Stimulated activated CD8-positive, alpha-beta memory T cell treated with anti-CD3 and anti-CD28 coated beads, Interleukin-7, amount 100 ng/mL, for 1 hour (primary cell): ENCODE data around the gene CDK14.

ENCODE experiments used
- DNase-seq, 2 donors: peaks; one replicate each; pipeline ENCODE4 v3.0.0-alpha.2; 2020; ENCODE audit warnings: low read depth in 2 of 2

Gene CDK14

GRCh38 chr7:91088691-91089090, 492.6 kb downstream of the CDK14 start:
- DNase-seq = no peak

DNA sequence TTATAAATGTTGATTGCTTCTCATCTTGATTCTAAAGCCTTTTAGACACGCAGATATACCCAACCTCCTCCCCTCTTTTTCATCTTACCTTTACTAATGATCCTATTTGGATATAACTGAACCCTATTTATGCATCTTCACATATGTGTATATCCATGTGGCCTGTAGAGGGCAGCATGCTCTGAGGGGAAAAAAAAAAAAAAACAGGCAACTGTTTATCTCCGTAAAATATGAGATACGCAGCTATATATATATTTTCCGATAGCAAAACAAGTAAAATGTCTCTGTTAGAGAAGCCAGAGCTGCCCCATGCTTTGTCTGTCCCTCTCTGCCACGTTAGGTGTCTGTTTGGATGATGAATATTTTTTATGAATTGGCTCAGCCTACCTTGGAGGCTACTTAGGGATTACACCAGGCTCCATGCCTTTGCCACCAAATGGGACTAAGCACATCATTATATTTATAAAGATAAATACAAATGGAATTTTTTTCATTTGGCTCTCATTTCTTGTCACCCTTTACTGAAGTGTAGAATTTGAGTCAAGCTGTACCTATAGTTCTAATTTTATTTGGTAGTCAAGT, 493.4 kb downstream of the CDK14 start:
- DNase-seq = no peak

GRCh38 chr7:91090684-91091083, 494.6 kb downstream of the CDK14 start:
- DNase-seq = no peak

GRCh38 chr7:91091631-91092030, 495.5 kb downstream of the CDK14 start:
- DNase-seq = no peak

DNA sequence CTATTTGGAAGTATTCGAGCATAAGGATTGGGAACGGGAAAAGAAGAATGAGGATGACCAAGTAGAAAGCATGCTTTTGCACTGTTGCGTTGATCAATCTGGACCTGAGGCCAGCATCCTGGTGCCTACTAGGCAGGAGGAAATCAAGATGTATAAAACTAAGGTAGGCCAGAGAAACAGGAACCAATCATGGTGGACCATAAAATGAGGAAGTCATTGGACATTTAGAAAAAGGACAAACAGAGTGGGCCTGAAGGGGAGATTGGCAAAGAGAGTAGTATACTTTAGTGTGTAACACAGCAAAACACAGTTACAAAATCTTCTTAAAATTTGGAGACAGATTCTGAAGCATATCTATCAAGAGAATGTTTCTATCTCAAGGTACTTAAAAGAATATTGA, 497.1 kb downstream of the CDK14 start:
- no peak for DNase-seq

DNA sequence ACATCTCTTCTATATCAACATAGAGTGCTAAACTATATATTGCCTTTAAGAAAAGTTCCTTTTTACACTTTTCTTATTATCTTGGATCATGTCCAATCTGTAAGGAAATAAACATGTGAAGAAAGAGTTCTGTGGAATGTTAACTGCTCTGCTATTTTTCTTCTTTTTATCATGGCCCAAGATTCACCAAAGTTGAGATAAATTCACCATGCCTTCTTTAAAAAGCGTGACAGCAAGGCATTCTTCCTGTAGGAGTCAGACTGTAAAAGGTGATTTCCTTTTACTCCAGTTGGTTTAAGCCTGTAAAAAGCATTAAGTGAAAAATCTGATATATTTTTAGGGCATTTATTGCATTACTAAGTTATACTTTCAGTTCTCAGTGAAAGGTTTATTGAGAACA, 502.4 kb downstream of the CDK14 start:
- no peak for DNase-seq

- no peak for DNase-seq
These were observed 507.2 kb downstream of the CDK14 start for GRCh38 chr7:91103363-91103762.

GRCh38 chr7:91107460-91107859, 511.3 kb downstream of the CDK14 start:
- DNase-seq = no peak

GRCh38 chr7:91109200-91109599, 513.1 kb downstream of the CDK14 start:
- no peak for DNase-seq

DNA sequence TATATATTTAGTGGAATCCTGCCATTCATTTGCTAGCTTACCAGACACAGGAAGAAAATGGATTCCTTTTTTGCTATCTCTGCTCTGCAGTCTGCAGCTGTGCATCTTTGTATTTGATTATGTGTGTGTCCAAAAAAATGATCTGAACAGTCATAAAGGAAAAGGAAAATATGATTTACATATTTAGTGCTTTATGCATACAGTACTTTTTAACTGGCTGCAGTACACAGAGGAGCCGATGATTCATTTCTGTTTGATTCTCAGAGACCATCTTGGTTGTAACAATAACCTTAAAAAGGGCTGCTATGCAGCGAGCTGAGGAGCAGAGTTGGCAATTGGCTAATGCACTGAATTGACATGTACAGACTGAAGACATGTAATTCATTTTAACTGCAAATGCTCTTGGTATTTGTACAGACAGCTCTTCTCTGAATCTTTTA, 516.8 kb downstream of the CDK14 start:
- DNase-seq = no peak

- no peak for DNase-seq
These were observed 518.1 kb downstream of the CDK14 start for GRCh38 chr7:91114232-91114631.

GRCh38 chr7:91126762-91127161, 530.6 kb downstream of the CDK14 start:
- DNase-seq = no peak

GRCh38 chr7:91127325-91127724, 531.2 kb downstream of the CDK14 start:
- DNase-seq = no peak

DNA sequence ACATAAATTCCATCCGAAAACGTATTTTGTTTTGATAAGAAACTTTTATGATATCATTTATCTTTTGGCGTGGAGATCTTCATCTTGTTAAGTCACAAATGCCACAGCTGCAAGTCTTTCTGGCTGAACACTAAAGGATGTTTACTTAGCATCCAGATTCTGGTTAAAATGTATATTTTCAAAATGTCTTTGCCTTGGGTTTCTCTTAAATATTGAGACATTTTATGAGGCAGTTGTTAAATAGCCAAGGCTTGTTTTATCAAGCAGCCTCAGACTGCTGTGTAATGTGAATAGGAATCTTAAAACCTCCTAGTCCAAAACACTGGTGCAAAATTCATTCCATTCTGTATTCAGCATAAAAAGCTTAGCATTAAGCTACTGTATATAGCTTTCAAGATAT, 531.8 kb downstream of the CDK14 start:
- no peak for DNase-seq

GRCh38 chr7:91128683-91129348, 532.7 kb downstream of the CDK14 start:
- no peak for DNase-seq

DNA sequence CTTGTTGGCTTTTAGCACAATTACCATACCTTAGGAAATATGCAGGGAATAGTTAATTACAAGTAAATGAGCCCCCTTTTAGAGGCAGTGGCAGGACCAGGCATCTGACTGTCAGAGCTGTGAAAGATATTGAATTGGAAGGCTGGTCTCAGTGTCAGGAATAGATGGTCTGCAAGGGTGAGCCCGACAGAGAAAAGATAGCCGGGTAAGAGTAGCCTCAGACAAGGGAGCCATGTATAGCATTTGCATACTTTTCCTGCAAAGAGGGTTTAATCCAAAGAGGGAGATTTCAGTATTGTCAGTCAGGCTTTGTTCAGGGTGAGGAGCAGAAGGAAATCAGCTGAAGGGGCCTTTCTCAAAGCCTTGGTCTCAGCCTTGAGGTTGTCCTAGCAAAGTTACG, 539.2 kb downstream of the CDK14 start:
- no peak for DNase-seq

DNA sequence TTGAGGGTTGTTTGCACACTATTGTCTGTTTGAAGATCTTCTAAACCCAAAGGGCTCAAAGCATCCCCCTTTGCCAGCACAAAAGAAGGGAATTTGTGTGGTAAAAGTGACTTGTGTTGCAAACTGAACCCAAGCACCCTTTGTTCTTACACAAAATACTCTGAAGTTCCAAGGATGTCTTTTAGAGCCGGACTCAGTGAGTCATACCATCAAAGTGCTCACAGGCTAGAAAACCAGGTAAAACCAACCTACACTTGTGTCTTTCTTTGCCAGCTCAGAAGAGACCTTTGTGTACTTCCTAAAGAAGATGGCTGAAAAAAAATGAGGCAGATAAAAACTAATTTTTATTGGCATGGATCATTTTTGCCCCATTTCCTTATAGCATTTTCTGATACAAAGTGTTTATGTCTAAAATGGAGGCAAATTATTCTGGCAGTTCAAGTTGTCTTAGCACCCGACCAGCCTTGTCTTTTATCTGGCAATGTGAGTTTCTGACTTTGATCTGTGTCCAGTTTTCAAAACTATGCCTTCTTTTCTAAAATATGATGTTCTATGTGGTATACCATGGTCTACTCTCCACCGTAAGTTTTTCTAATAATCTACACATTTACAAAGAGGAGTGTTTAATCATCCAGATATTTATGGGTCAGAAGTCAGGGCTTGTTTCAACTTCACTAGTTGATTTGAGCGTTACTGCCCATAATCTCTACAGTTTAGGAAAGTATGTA, 539.7 kb downstream of the CDK14 start:
- DNase-seq = no peak

DNA sequence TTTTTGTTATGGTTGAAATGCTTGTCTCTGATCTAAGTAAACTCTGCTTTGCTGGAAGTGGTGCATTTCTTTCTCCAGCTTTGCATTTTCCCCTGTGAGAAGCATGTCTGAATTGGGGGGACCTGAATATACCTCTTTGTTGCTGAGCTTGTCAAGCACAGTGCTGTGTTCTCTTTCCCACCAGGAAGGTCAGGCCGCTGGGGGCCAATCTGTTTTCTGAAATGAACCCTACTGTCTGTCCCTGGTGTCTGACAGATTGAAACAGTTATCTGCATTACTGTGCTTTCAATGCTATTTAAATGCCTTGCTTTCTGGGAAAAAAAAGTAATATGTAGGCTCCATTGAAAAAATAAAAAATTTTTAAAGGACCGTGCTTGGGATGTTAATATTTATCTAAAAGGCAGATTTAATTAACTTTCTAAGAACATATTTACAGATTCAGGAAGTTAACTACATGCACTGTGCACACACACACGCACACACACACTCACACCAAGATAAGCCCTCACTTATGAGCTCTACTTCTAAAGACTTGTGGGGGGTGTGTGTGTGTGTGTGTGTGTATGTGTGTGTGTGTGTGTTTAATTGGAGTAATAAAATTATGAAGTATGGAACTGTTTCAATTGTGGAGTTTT, 541.1 kb downstream of the CDK14 start:
- DNase-seq = no peak

DNA sequence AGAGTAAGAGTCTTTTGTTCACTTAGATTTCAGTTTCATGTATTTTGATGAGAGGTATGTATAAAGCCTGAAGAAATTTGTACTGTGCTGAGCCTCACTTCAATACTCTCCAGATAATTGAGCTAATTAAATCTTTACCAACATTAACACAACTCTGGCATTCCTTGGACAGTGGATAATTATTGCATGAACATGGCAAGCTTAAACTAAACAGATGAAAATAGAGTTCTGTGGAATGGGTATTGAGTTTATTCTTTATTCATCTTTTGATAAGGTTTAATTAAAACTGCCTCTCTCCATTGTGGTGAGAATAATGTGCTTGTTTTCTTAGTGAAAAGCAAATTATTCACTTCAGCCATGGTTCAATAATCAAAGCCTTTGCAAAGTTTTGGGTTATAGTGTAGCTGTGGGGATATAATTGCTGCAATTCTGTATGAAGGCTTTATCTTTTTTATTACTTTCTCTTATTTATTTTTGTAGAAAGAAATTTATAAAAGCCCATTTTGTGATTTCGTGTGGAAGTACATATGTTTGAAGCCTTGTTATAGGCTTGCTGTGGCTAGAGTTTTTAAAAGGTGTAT, 541.8 kb downstream of the CDK14 start:
- no peak for DNase-seq

- no peak for DNase-seq
These were observed 544.2 kb downstream of the CDK14 start for GRCh38 chr7:91140286-91140685.

DNA sequence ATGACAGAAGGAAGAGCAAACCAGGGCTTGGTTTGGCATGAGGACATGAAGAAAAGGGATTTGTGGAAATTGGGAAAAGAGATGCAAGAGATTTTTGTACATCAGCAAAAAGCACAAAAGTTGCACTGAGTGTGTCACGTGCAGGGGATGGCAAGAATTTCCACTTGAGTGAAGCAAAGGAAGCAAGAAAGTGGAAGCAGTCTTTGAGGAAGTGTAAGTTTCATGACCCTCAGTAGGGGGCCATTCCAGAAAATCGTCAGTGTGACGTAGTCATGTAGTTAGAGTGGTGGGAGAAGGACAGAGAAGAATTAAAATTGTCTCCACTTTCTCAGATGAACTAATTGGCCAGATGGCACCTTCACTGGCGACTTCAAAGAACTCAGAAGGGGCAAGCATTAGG, 544.9 kb downstream of the CDK14 start:
- DNase-seq = no peak

GRCh38 chr7:91142743-91143142, 546.6 kb downstream of the CDK14 start:
- DNase-seq = no peak
